ENCODE results near the gene PAQR5.

PAQR5 gene

DNA sequence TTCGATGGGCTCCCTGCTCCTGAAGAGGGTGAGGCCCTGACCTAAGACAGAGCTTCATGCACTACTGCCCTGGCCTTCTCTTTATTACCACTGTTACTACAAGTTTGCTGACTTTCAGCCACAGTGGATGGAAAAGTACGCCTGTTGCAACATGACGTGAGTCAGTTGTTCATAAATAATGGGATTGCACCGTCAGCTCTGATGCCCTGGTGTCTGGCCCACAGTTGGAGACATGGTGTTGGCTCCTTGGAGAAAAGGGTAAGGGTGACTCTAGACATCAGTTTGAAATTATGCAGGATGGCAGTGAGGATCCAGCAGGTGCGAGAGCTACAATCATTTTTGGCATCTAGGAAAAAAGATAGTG is 5.5 kb downstream of the PAQR5 start:
- TF ChIP-seq, protein P1, sequence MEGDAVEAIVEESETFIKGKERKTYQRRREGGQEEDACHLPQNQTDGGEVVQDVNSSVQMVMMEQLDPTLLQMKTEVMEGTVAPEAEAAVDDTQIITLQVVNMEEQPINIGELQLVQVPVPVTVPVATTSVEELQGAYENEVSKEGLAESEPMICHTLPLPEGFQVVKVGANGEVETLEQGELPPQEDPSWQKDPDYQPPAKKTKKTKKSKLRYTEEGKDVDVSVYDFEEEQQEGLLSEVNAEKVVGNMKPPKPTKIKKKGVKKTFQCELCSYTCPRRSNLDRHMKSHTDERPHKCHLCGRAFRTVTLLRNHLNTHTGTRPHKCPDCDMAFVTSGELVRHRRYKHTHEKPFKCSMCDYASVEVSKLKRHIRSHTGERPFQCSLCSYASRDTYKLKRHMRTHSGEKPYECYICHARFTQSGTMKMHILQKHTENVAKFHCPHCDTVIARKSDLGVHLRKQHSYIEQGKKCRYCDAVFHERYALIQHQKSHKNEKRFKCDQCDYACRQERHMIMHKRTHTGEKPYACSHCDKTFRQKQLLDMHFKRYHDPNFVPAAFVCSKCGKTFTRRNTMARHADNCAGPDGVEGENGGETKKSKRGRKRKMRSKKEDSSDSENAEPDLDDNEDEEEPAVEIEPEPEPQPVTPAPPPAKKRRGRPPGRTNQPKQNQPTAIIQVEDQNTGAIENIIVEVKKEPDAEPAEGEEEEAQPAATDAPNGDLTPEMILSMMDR (conservative IDR thresholded peaks at IDR 0.05): no peak
- no peak overlapping the region for H3K27ac ChIP-seq

DNA sequence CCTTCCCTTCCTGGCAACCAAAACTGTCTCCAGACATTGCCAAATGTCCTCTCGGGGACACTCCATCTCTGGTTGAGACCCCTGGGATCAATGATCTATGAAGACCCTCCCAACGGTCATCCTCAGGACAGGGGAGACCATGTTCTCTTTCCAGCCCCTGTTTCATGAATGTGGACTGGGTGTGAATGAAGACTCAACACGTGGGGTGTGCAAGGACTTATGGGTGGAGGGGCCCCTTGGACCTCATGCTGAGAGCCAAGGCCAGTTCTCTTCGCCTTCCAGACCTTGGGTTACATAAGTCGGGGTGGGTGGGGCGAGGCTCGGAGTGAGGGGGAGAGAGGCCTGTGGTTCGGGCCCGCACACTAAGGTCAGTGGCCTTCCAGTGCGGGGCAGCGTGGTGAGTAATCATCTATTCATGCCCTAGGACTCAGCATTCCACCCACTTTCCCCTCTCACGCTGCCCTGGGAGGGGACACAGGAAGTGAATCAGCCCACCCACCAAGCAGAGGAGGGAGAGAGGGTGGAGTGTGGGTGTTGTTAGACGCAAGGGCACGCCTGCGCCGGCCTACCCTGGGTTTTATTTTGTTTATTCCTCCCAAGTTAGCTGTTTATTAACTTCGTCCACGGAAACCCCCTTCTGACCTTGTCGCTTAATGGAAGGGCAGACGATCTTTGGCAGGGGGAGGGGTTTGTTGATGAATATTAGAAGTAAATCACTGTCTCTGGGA is 6.7 kb downstream of the PAQR5 start:
- H3K27ac ChIP-seq: no peak overlapping the region
- TF ChIP-seq, protein P1 (conservative IDR thresholded peaks at IDR 0.05): no peak

DNA sequence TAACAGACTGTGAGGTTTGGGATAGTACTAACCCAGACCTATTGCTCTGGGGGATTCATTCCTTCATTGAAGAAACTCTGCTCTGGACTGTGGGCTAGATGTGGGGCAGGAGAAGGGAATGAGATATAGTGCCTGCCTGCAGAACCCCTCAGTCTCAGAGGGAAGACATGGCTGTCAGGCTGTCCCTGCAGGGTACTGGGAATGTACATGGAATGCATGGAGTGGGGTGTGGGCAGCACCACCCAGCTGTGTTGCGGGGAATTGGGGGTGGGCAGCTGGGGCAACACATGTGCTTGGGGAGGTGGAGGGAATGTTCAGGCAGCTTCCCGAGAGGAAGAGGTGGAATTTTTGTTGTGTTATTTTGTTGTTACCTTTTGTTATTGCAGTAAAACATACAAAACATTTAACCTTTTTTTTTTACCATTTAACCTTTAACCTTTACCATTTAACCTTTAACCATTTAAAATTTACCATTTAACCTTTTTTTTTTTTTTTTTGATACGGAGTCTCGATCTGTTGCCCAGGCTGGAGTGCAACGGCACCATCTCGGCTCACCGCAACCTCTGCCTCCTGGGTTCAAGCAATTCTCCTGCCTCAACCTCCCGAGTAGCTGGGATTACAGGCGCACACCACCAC is 7.3 kb downstream of the PAQR5 start:
- TF ChIP-seq, protein P1 (conservative IDR thresholded peaks at IDR 0.05): no peak
- H3K27ac ChIP-seq: no peak overlapping the region

DNA sequence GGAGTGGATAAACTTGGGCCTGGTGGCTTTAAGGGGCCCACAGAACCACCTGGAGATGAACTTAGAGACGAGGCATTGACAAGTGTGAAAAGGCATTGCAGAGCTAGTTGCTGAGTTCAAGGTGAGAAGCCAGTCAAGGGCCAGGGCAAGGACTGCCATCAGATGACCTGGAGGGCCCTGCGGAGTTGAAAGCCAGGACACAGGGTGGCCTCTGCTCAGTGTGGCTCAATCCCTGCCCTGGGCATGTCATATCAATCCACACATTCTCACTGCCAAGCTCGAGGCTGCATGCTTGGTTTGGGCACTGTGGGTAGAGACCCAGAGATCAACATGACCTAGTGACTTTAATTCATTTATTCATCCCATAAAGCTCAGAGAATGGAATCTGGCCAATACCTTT is 9.2 kb downstream of the PAQR5 start:
- H3K27ac ChIP-seq: no peak overlapping the region
- TF ChIP-seq, protein P1 (conservative IDR thresholded peaks at IDR 0.05): no peak

DNA sequence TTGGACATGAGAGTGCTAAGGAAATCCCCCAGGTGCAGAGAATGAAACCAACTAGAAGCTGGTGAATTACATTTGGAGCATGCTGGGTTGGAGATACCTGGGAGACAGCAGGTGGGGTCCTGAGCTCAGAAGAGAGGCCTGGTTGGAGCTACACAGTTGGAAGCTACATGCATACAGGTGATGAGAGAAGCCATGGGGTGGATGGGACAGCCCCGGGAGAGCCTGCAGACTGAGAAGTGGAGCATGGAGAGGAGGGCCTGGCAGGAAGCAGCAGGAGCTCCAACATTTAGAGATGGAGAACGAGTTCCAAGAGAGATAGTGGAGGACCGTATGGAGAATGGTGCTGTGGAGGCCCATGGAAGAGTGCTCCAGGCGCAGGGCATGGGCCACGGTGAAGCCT is 10.2 kb downstream of the PAQR5 start:
- TF ChIP-seq, protein P1 (conservative IDR thresholded peaks at IDR 0.05): no peak
- no peak overlapping the region for H3K27ac ChIP-seq

DNA sequence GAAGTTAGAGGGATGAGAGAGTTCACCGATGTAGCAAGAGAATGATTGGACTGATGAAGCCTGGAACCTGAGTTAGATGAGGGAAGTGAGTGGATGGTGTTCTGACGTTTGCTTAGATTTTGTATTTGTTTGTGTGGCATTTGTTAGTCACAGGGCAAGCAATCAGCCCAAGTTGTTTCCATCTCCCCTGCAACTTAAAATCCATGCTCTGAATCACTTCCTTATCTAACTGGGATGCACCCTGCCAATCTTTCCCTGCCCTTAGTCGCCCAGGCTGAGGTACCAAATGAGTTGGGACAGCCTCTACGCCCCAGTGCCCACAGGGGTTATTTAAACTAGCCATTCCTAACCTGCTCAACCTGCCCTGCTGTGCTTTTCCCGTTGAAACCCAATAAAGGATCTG is 12.6 kb downstream of the PAQR5 start:
- peak overlapping the region; percentile 36; the same call in 1 of the 2 replicates for H3K27ac ChIP-seq
- TF ChIP-seq, protein P1 (conservative IDR thresholded peaks at IDR 0.05): no peak

DNA sequence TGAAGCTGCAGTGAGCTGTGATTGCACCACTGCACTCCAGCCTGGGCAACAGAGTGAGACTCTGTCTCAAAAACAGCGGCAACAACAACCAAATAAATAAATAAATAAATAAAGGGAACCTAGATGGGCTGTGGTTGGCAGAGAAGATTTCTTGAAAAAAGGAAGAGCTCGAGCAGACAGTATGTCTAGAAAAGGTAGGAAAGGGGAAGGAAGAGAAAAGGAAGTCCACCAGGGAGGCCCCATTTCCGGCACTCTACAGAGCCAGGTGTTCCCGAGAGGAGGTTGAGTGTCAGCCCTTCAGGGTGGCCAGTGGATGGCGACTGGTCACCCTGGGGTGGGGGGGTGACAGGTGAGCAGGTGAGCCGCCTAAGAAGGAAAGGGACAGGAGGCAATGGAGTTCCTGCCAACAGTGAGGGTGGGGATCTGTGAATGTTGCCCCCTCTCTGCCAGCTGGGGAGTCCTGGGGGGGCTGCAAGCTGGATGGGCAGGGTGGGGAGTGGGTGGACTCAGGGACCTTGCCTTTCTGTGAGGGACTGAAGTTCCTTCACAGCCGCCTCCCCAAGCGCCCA is 14.8 kb downstream of the PAQR5 start:
- H3K27ac ChIP-seq: no peak overlapping the region
- TF ChIP-seq, protein P1 (conservative IDR thresholded peaks at IDR 0.05): no peak

Data from VCaP (cell line).